ENCODE data around the gene HNRNPH2. TPM values are rescaled to one million over a fixed set of nuclear protein-coding genes. Genes with fewer than 3 reads are reported as not detected.

HNRNPH2 gene
- total RNA-seq, 1 experiment from 2014 or later = 49.8 TPM

DNA sequence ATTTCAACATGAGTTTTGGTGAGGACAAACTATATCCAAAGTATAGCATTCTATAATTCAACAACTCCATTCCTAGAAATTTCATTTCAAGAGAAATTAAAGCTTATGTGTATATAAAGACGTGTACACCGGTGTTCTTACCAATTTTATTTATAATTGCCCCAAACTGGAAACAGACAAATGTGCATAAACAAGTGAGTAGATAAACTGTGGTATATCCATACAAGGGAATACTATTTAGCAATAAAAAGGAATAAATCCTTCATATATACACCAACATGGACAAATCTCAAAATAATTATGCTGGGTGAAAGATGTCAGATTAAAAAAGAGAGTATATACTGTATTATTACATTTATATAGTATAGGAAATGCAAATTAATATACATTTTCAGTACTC lies 19.9 kb downstream of the HNRNPH2 start:
- POLR2A ChIA-PET = no interaction called here
- TF ChIP-seq, protein P1, sequence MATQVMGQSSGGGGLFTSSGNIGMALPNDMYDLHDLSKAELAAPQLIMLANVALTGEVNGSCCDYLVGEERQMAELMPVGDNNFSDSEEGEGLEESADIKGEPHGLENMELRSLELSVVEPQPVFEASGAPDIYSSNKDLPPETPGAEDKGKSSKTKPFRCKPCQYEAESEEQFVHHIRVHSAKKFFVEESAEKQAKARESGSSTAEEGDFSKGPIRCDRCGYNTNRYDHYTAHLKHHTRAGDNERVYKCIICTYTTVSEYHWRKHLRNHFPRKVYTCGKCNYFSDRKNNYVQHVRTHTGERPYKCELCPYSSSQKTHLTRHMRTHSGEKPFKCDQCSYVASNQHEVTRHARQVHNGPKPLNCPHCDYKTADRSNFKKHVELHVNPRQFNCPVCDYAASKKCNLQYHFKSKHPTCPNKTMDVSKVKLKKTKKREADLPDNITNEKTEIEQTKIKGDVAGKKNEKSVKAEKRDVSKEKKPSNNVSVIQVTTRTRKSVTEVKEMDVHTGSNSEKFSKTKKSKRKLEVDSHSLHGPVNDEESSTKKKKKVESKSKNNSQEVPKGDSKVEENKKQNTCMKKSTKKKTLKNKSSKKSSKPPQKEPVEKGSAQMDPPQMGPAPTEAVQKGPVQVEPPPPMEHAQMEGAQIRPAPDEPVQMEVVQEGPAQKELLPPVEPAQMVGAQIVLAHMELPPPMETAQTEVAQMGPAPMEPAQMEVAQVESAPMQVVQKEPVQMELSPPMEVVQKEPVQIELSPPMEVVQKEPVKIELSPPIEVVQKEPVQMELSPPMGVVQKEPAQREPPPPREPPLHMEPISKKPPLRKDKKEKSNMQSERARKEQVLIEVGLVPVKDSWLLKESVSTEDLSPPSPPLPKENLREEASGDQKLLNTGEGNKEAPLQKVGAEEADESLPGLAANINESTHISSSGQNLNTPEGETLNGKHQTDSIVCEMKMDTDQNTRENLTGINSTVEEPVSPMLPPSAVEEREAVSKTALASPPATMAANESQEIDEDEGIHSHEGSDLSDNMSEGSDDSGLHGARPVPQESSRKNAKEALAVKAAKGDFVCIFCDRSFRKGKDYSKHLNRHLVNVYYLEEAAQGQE (IDR thresholded peaks at IDR 0.05; ENCODE audit: low read depth) = no peak
- TF ChIP-seq ELF1 (IDR thresholded peaks at IDR 0.05; ENCODE audit: borderline replicate concordance, low read depth) (no peak), SRF (IDR thresholded peaks at IDR 0.05; ENCODE audit: low read depth) (no peak), POLR2A (IDR thresholded peaks at IDR 0.05; ENCODE audit: borderline replicate concordance, extremely low read depth, insufficient read depth, insufficient read length) (no peak), POLR2AphosphoS5 (IDR thresholded peaks at IDR 0.05; ENCODE audit: low read depth, low read length) (no peak), JUND (IDR thresholded peaks at IDR 0.05) (no peak), FOSL1 (IDR thresholded peaks at IDR 0.05; ENCODE audit: low read depth) (no peak), EGR1 (IDR thresholded peaks at IDR 0.05; ENCODE audit: low read depth) (no peak), YY1 (IDR thresholded peaks at IDR 0.05; ENCODE audit: extremely low read depth, insufficient replicate concordance, low read depth, low read length) (no peak), RAD21 (IDR thresholded peaks at IDR 0.05; ENCODE audit: low read depth) (no peak), SP1 (IDR thresholded peaks at IDR 0.05; ENCODE audit: low read depth) (no peak)
- TF ChIP-seq, protein P2, sequence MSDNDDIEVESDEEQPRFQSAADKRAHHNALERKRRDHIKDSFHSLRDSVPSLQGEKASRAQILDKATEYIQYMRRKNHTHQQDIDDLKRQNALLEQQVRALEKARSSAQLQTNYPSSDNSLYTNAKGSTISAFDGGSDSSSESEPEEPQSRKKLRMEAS (IDR thresholded peaks at IDR 0.05) = no peak
- TF ChIP-seq, protein P3, sequence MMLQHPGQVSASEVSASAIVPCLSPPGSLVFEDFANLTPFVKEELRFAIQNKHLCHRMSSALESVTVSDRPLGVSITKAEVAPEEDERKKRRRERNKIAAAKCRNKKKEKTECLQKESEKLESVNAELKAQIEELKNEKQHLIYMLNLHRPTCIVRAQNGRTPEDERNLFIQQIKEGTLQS (IDR thresholded peaks at IDR 0.05) = no peak
- TF ChIP-seq, protein P4, sequence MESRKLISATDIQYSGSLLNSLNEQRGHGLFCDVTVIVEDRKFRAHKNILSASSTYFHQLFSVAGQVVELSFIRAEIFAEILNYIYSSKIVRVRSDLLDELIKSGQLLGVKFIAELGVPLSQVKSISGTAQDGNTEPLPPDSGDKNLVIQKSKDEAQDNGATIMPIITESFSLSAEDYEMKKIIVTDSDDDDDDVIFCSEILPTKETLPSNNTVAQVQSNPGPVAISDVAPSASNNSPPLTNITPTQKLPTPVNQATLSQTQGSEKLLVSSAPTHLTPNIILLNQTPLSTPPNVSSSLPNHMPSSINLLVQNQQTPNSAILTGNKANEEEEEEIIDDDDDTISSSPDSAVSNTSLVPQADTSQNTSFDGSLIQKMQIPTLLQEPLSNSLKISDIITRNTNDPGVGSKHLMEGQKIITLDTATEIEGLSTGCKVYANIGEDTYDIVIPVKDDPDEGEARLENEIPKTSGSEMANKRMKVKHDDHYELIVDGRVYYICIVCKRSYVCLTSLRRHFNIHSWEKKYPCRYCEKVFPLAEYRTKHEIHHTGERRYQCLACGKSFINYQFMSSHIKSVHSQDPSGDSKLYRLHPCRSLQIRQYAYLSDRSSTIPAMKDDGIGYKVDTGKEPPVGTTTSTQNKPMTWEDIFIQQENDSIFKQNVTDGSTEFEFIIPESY (IDR thresholded peaks at IDR 0.05; ENCODE audit: extremely low read depth, insufficient replicate concordance, low read length) = no peak

More for the DNA sequence above, 19.9 kb downstream of the HNRNPH2 start:
- no peak overlapping the region for H3K4me3 ChIP-seq (replicated peaks in 1 of 2; ENCODE audit: low read depth in 1 of 2, low read length in 2 of 2)
- H3K9ac ChIP-seq (ENCODE audit: low read length) = no peak overlapping the region
- intact Hi-C loops (cut with micrococcal nuclease) = no loop called here
- no peaks in the 10 kb centered on the region for H3K9me3 ChIP-seq (ENCODE audit: control insufficient read depth in 1 of 2, insufficient read depth in 1 of 2, low read depth in 1 of 2, low read length in 2 of 2)
- ATAC-seq (no peak), DNase-seq (ENCODE audit: low read depth, low spot score) (no peak)
- no peaks in the 10 kb centered on the region for H3K79me2 ChIP-seq (ENCODE audit: insufficient read depth, low read length)
- CTCF ChIA-PET = no interaction called here
- RAD21 ChIA-PET (ENCODE audit: low non-redundant PET in 1 of 2, low total read pairs in 2 of 2, uncharacterized antibody in 2 of 2, unreplicated experiment in 2 of 2) = no interaction called here
- H3K9me2 ChIP-seq (ENCODE audit: insufficient read depth) = no peaks in the 10 kb centered on the region
- H3K36me3 ChIP-seq (ENCODE audit: control insufficient read depth in 1 of 2, insufficient read depth in 2 of 2, low read length in 2 of 2) = no peaks in the 10 kb centered on the region
- H3K27ac ChIP-seq (ENCODE audit: low read depth, low read length) = no peak overlapping the region
- no peak overlapping the region for H2AFZ ChIP-seq (ENCODE audit: low read depth, low read length, poor library complexity, severe bottlenecking)
- BruUV-seq (replicated peaks) = no TSS peak
- H3K4me2 ChIP-seq (ENCODE audit: low read length) = no peak overlapping the region
- no peaks in the 10 kb centered on the region for H4K20me1 ChIP-seq (ENCODE audit: insufficient read depth)
- H3K27me3 ChIP-seq (ENCODE audit: insufficient read depth, low read length) = no peaks in the 10 kb centered on the region
- H3K4me1 ChIP-seq (ENCODE audit: control insufficient read depth in 1 of 2, insufficient read depth in 2 of 2, low read length in 2 of 2) = no peaks in the 10 kb centered on the region

Measured in HCT116 (cell line).